Lung (tissue), 12 donors: ENCODE measurements around the gene GOT1. TPM values are rescaled to one million over a fixed set of nuclear protein-coding genes. Genes with fewer than 3 reads are reported as not detected.

Experiments used
- ATAC-seq: fragments of 200-7000 bp; cut with Tn5 transposase; one replicate; pipeline ENCODE4 v1.9.1; 2020; ENCODE audit warnings: moderate number of reproducible peaks; ENCODE audit not compliant: insufficient read depth, low FRiP score
- DNase-seq, 3 donors: peaks; one replicate each; pipeline ENCODE4 v3.0.0-alpha.2; 2013 to 2017
- H3K27ac ChIP-seq, 2 donors: one replicate each; pipeline ENCODE4 v1.5.1; 2013; ENCODE audit warnings: mild to moderate bottlenecking in 2 of 2, moderate library complexity in 2 of 2, control low read depth in 1 of 2, inconsistent platforms in 1 of 2, low read depth in 1 of 2, low read length in 1 of 2
- H3K27me3 ChIP-seq, 3 donors: one replicate each; pipeline ENCODE4 v1.5.1; 2013; ENCODE audit warnings: low read length in 2 of 3; ENCODE audit not compliant: control insufficient read depth in 3 of 3, insufficient read depth in 3 of 3
- H3K36me3 ChIP-seq, 4 donors: one replicate each; pipeline ENCODE4 v1.5.1; 2013; ENCODE audit warnings: low read length in 4 of 4, mild to moderate bottlenecking in 1 of 4, moderate library complexity in 1 of 4; ENCODE audit not compliant: control insufficient read depth in 4 of 4, insufficient read depth in 4 of 4
- H3K4me1 ChIP-seq, 5 donors: one replicate each; pipeline ENCODE4 v1.5.1; 2013; ENCODE audit warnings: low read length in 5 of 5, mild to moderate bottlenecking in 2 of 5, moderate library complexity in 1 of 5; ENCODE audit not compliant: control insufficient read depth in 5 of 5, insufficient read depth in 5 of 5
- H3K4me3 ChIP-seq: one replicate; pipeline ENCODE4 v1.5.1; 2013; ENCODE audit warnings: mild to moderate bottlenecking, control low read depth, moderate library complexity
- H3K9ac ChIP-seq, 2 donors: one replicate each; pipeline ENCODE4 v1.5.1; 2013; ENCODE audit warnings: low read length in 2 of 2, control low read depth in 1 of 2; ENCODE audit not compliant: insufficient read depth in 1 of 2
- H3K9me3 ChIP-seq, 4 donors: one replicate each; pipeline ENCODE4 v1.5.1; 2013; ENCODE audit warnings: low read length in 3 of 4, mild to moderate bottlenecking in 1 of 4, moderate library complexity in 1 of 4; ENCODE audit not compliant: control insufficient read depth in 4 of 4, insufficient read depth in 3 of 4
- WGBS, 2 donors: extraction: QIAGEN DNeasy Blood & Tissue Kit; methylation state at CpG; one replicate each; pipeline ENCODE4 v1.1.7; 2013; 5-methylcytosine and 5-hydroxymethylcytosine counted together
- polyA plus RNA-seq, 2 donors: library from polyadenylated mRNA; stranded (reverse); fragments of 200-250 nt; gene quantifications; one replicate each; pipeline ENCODE4 v1.2.1, GENCODE V29; 2013
- total RNA-seq, 2 donors: library from RNA; depleted of rRNA in 1 of 2; stranded (reverse); fragments of >200 nt in 1 of 2; gene quantifications; one replicate each; pipeline ENCODE4 v1.2.1, GENCODE V29; 2014 to 2021
- TF ChIP-seq, protein P1 (sequence below): IDR thresholded peaks from 2 replicates; pipeline ENCODE4 v1.5.1; 2012; ENCODE audit warnings: mild to moderate bottlenecking; ENCODE audit errors: control extremely low read depth, extremely low read depth
- donor health status: control.
- donor health status: control.
- donor health status: Bipolar disorder and iron deficiency.
- donor health status: healthy.
- donor health status: DM: yes; HTN: yes; CAD: no.

Gene GOT1
- total and polyA plus RNA-seq, 4 donors, result 14.6 to 35.3 (median 24.0) TPM

DNA sequence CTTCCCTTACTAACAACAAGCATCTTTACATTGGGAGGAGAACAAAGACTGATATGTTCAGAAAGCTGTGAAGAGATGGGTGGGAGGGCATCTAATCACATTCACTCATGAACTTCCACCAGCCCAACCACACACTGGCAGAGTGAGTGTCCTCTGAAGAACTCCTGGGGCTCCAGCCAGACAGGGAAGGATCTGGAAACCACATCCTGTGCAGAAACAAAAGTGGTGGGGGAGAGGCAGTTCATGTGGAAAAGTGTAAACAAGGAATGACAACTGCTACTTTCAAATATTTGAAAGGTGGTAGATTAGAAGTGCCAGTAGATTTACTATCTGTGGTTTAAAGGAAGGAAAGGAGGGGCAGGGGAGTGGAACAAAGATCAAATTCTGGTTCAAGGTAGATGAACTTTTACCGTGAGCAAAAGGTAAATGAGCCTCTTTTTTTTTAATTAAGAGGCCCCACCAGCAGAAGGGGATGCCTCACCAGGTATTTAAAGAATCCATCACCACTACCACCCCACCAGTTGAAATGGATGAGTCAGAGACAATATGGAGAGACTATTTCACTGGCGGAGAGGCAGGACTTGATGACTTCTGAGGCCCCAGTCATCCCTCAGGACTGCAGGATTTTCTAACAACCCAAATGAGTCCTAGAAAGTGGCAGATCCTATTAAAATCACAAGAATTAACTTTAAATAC, 34.5 kb downstream of the GOT1 start:
- Histone ChIP-seq H3K9me3 (no peaks in the 10 kb centered on the region), H3K4me3 (no peak overlapping the region), H3K27me3 (no peaks in the 10 kb centered on the region), H3K27ac (no peak overlapping the region), H3K9ac (no peak overlapping the region), H3K4me1 (peaks cover 0 to 4% (median 2%) of the 10 kb centered on the region in 5 donors), H3K36me3 (peaks cover 4 to 22% (median 10%) of the 10 kb centered on the region in 4 donors)
- ATAC-seq (no peak), DNase-seq (peak in 1 of 3 donors; percentile 15)
- TF ChIP-seq, protein P1, sequence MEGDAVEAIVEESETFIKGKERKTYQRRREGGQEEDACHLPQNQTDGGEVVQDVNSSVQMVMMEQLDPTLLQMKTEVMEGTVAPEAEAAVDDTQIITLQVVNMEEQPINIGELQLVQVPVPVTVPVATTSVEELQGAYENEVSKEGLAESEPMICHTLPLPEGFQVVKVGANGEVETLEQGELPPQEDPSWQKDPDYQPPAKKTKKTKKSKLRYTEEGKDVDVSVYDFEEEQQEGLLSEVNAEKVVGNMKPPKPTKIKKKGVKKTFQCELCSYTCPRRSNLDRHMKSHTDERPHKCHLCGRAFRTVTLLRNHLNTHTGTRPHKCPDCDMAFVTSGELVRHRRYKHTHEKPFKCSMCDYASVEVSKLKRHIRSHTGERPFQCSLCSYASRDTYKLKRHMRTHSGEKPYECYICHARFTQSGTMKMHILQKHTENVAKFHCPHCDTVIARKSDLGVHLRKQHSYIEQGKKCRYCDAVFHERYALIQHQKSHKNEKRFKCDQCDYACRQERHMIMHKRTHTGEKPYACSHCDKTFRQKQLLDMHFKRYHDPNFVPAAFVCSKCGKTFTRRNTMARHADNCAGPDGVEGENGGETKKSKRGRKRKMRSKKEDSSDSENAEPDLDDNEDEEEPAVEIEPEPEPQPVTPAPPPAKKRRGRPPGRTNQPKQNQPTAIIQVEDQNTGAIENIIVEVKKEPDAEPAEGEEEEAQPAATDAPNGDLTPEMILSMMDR, result no peak
- 51 to 61% methylated on average over 2 of the region's 2 CpGs for WGBS, 2 donors

DNA sequence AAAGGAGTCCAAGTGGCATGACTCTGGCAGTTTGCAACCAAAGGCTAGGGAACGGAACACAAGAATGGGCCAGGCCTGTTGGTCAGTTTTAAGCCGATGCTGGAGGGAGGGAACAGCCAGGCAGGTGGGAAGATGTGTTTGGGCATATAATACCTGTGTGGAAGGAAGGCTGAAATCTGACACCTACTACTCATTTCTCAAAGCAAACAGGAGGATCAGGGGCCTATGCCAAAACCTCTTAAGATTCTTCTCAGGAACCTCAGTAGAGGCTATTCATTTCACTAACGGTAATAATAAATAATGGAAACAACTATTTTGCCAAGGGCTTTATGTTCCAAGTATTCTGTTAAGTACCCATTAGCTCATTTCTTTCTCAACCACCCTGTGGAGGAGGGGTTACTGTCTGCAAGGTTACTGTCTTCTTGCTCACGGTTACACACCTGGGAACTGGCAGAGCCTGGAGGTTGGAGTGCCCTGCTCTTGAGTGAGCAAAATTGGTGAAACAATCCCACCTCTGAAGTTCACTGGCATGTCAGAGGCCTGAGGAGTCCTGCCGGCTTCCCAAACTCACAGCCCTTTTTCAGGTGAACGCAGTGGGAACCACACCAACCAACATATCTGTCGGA, 35.5 kb downstream of the GOT1 start:
- peak; percentile 55 for ATAC-seq
- H3K27ac ChIP-seq, result peak overlapping the region in 1 of 2 donors; percentile 37
- H3K9me3 ChIP-seq, result no peaks in the 10 kb centered on the region
- 75 to 81% methylated on average over 7 of the region's 7 CpGs for WGBS, 2 donors
- peak in 2 of 3 donors; percentile 13 to 49 for DNase-seq
- H3K27me3 ChIP-seq, result no peaks in the 10 kb centered on the region
- peaks cover 0 to 4% (median 2%) of the 10 kb centered on the region in 5 donors for H3K4me1 ChIP-seq
- H3K36me3 ChIP-seq, result peaks cover 4 to 19% (median 9%) of the 10 kb centered on the region in 4 donors
- H3K9ac ChIP-seq, result no peak overlapping the region
- H3K4me3 ChIP-seq, result no peak overlapping the region
- TF ChIP-seq, protein P1, result no peak

DNA sequence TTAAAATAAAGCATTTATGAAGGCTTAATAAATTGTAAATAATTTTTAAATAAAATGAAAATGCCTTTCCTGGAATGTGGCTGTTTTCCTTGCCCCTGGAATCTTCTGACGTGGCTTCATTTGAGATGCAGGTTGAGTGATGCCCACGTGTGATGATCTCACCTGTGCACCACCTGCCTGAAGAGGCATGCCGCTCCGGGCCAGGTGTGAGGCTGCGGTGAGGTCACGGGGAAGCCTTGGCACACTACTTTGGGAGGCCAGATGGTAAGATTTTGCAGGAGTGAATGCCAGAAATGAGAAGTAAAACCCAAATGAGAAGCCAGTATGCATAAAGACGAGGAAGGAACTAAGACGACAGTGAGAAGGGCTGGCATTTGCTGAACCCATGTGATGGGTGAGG, 36.2 kb downstream of the GOT1 start:
- ATAC-seq, result no peak
- Histone ChIP-seq H3K4me1 (peaks cover 0 to 4% (median 2%) of the 10 kb centered on the region in 5 donors), H3K36me3 (peaks cover 0 to 14% (median 8%) of the 10 kb centered on the region in 4 donors), H3K27me3 (no peaks in the 10 kb centered on the region), H3K27ac (peak overlapping the region in 1 of 2 donors; percentile 37), H3K9ac (no peak overlapping the region), H3K9me3 (no peaks in the 10 kb centered on the region), H3K4me3 (no peak overlapping the region)
- WGBS, 2 donors, result 63 to 66% methylated on average over 8 of the region's 8 CpGs
- TF ChIP-seq, protein P1, result no peak
- no peak for DNase-seq
